H1 (cell line): ENCODE data around the gene HIP1.

Experiments
- ATF3 ChIP-seq: IDR thresholded peaks from 2 replicates; pipeline ENCODE4 v1.6.1; 2011; ENCODE audit warnings: low read depth, mild to moderate bottlenecking, low read length; ENCODE audit not compliant: insufficient read depth
- CREB1 ChIP-seq: IDR thresholded peaks from 2 replicates; pipeline ENCODE4 v1.6.1; 2012; ENCODE audit warnings: inconsistent platforms
- CTCF ChIP-seq, 3 experiments: IDR thresholded peaks; 1 replicate in 2 of 3; 2 replicates in 1 of 3; pipeline versions ENCODE4 v1.5.1 to v1.6.1; 2011; ENCODE audit warnings: low read length in 3 of 3, mild to moderate bottlenecking in 3 of 3, inconsistent platforms in 2 of 3, low read depth in 1 of 3, moderate library complexity in 1 of 3; ENCODE audit not compliant: insufficient read depth in 1 of 3; ENCODE audit errors: control extremely low read depth in 1 of 3
- EZH2 ChIP-seq: fragments of 200-600 bp; sonication (generic); IDR thresholded peaks from 2 replicates; pipeline ENCODE4 v1.7.1; 2012; ENCODE audit warnings: low read depth, mild to moderate bottlenecking, moderate library complexity, low read length, inconsistent platforms; ENCODE audit not compliant: severe bottlenecking
- HDAC6 ChIP-seq: IDR thresholded peaks from one replicate; pipeline ENCODE4 v1.7.1; 2012; ENCODE audit warnings: low read depth, mild to moderate bottlenecking, inconsistent platforms, low read length, moderate library complexity
- JUND ChIP-seq: IDR thresholded peaks from 2 replicates; pipeline ENCODE4 v1.6.1; 2011; ENCODE audit warnings: mild to moderate bottlenecking, improper control_type of control experiment, low read length
- MAFK ChIP-seq: IDR thresholded peaks from 2 replicates; pipeline ENCODE4 v1.6.1; 2012; ENCODE audit warnings: low read depth, mild to moderate bottlenecking, improper control_type of control experiment, low read length
- POLR2A ChIP-seq, 2 experiments: IDR thresholded peaks; 1 replicate in 1 of 2; 2 replicates in 1 of 2; pipeline ENCODE4 v1.6.1; 2011; ENCODE audit warnings: low read depth in 2 of 2, low read length in 2 of 2, mild to moderate bottlenecking in 2 of 2; ENCODE audit errors: control extremely low read depth in 1 of 2
- POLR2AphosphoS5 ChIP-seq: IDR thresholded peaks from 2 replicates; pipeline ENCODE4 v1.6.1; 2011; ENCODE audit warnings: low read depth, low read length
- RXRA ChIP-seq: IDR thresholded peaks from 2 replicates; pipeline ENCODE4 v1.6.1; 2011; ENCODE audit warnings: low read depth, mild to moderate bottlenecking, low read length, moderate library complexity; ENCODE audit not compliant: insufficient read depth
- SAP30 ChIP-seq: fragments of 300-600 bp; sonication (generic); IDR thresholded peaks from 2 replicates; pipeline ENCODE4 v1.7.1; 2012; ENCODE audit warnings: low read length, moderate library complexity, mild to moderate bottlenecking, inconsistent platforms; ENCODE audit not compliant: insufficient read depth, insufficient replicate concordance
- TAF1 ChIP-seq: IDR thresholded peaks from 2 replicates; pipeline ENCODE4 v1.6.1; 2011; ENCODE audit warnings: mild to moderate bottlenecking, low read depth, low read length
- USF2 ChIP-seq: IDR thresholded peaks from 2 replicates; pipeline ENCODE4 v1.6.1; 2011; ENCODE audit warnings: low read length, improper control_type of control experiment
- YY1 ChIP-seq: IDR thresholded peaks from 2 replicates; pipeline ENCODE4 v1.6.1; 2011; ENCODE audit warnings: low read depth, mild to moderate bottlenecking, low read length

GRCh38 chr7:75555736-75556135, 183.0 kb downstream of the HIP1 start:
- TF ChIP-seq CTCF (IDR thresholded peaks at IDR 0.05; ENCODE audit: control extremely low read depth in 1 of 3, insufficient read depth in 1 of 3, low read depth in 1 of 3, low read length in 3 of 3) (no peak), POLR2AphosphoS5 (no peak), SAP30 (no peak), YY1 (no peak), EZH2 (no peak), POLR2A (IDR thresholded peaks at IDR 0.05; ENCODE audit: control extremely low read depth in 1 of 2, low read depth in 2 of 2, low read length in 2 of 2) (no peak), JUND (no peak), MAFK (no peak), USF2 (no peak), TAF1 (no peak), HDAC6 (no peak), RXRA (no peak), ATF3 (no peak), CREB1 (no peak)
